Lower leg skin (tissue), 4 donors: ENCODE results near the gene ARAP1. TPM values are rescaled to one million over a fixed set of nuclear protein-coding genes. Genes with fewer than 3 reads are reported as not detected.

Source experiments
- DNase-seq, 2 donors: peaks; one replicate each; pipeline ENCODE4 v3.0.0-alpha.2; 2019; ENCODE audit warnings: low spot score in 2 of 2
- H3K4me3 ChIP-seq: fragments of 200-600 bp; sonication (generic); 2 replicates; pipeline ENCODE4 v1.5.1; 2017; ENCODE audit warnings: mild to moderate bottlenecking, low read depth; ENCODE audit not compliant: poor library complexity, severe bottlenecking
- CTCF ChIP-seq, 3 donors: fragments of 450-650 bp; IDR thresholded peaks; one replicate each; pipeline ENCODE4 v1.5.1; 2016; ENCODE audit warnings: antibody characterized with exemption in 3 of 3, mild to moderate bottlenecking in 3 of 3, moderate library complexity in 2 of 3
- POLR2A ChIP-seq, 2 donors: fragments of 450-650 bp; IDR thresholded peaks; one replicate each; pipeline ENCODE4 v1.6.1; 2016 to 2017; ENCODE audit warnings: antibody characterized with exemption in 2 of 2, mild to moderate bottlenecking in 1 of 2, moderate library complexity in 1 of 2
- WGBS, 2 donors: methylation state at CpG; one replicate each; pipeline ENCODE4 v1.1.5; 2018; 5-methylcytosine and 5-hydroxymethylcytosine counted together
- intact Hi-C: fragments of 100-400 bp; cut with DNase I; formaldehyde crosslinking; loops from one replicate; pipeline ENCODE4 v1.15.0; 2023; ENCODE audit warnings: low total_unique reads
- total RNA-seq, 4 donors: library from RNA; depleted of rRNA; stranded (reverse); fragments of >200 nt; gene quantifications; one replicate each; pipeline ENCODE4 v1.1.0, GENCODE V29; 2016

The ARAP1 gene
- total RNA-seq, 4 donors from 2014 or later: 60.6 to 89.6 (median 80.6) TPM

GRCh38 chr11:72702577-72703241, 49.5 kb downstream of the ARAP1 start:
- intact Hi-C loops: no loop called here
- H3K4me3 ChIP-seq: no peak overlapping the region
- DNase-seq: no peak
- 65 to 77% methylated on average over 15 of the region's 15 CpGs for WGBS, 2 donors
- no peak for TF ChIP-seq POLR2A (IDR thresholded peaks at IDR 0.05)
- no peak for TF ChIP-seq CTCF (IDR thresholded peaks at IDR 0.05)

- H3K4me3 ChIP-seq: no peak overlapping the region
- intact Hi-C loops: no loop called here
- no peak for TF ChIP-seq CTCF (IDR thresholded peaks at IDR 0.05)
- no peak for TF ChIP-seq POLR2A (IDR thresholded peaks at IDR 0.05)
- no peak for DNase-seq
- 62 to 68% methylated on average over 5 to 7 of the region's 7 CpGs for WGBS, 2 donors
Measured at GRCh38 chr11:72702096-72702495, 50.1 kb downstream of the ARAP1 start.

GRCh38 chr11:72701466-72701865, 50.7 kb downstream of the ARAP1 start:
- TF ChIP-seq CTCF (IDR thresholded peaks at IDR 0.05) (no peak), POLR2A (IDR thresholded peaks at IDR 0.05) (no peak)
- intact Hi-C loops: no loop called here
- no peak for DNase-seq
- no peak overlapping the region for H3K4me3 ChIP-seq
- WGBS, 2 donors: 84% methylated on average over 6 to 10 of the region's 10 CpGs

GRCh38 chr11:72700146-72700545, 52.1 kb downstream of the ARAP1 start:
- WGBS, 2 donors: 28 to 47% methylated on average over 3 of the region's 3 CpGs
- H3K4me3 ChIP-seq: no peak overlapping the region
- intact Hi-C loops: no loop called here
- TF ChIP-seq CTCF (IDR thresholded peaks at IDR 0.05): no peak
- DNase-seq: no peak

GRCh38 chr11:72697814-72698213, 54.4 kb downstream of the ARAP1 start:
- WGBS, 2 donors: 89 to 93% methylated on average over 12 to 16 of the region's 16 CpGs
- TF ChIP-seq POLR2A (IDR thresholded peaks at IDR 0.05) (no peak), CTCF (IDR thresholded peaks at IDR 0.05) (no peak)
- intact Hi-C loops: no loop called here
- H3K4me3 ChIP-seq: no peak overlapping the region
- DNase-seq: no peak
